NCI-H2081 (cell line): ENCODE data around the gene ALDH16A1.
"Not testable (repeated sequence)": the region's sequence is repeated elsewhere in the genome, so short reads cannot be mapped to it uniquely, and the experiment has no call there.

Experiments used
- DNase-seq, 2 experiments: peaks; one replicate each; lab custom pipeline; 2025; lab: John Stamatoyannopoulos, UW

Gene ALDH16A1

GRCh38 chr19:49465371-49465770 lies 12.3 kb downstream of the ALDH16A1 start:
- DNase-seq: no peak

GRCh38 chr19:49468199-49468598 lies 15.2 kb downstream of the ALDH16A1 start:
- no peak for DNase-seq

DNA sequence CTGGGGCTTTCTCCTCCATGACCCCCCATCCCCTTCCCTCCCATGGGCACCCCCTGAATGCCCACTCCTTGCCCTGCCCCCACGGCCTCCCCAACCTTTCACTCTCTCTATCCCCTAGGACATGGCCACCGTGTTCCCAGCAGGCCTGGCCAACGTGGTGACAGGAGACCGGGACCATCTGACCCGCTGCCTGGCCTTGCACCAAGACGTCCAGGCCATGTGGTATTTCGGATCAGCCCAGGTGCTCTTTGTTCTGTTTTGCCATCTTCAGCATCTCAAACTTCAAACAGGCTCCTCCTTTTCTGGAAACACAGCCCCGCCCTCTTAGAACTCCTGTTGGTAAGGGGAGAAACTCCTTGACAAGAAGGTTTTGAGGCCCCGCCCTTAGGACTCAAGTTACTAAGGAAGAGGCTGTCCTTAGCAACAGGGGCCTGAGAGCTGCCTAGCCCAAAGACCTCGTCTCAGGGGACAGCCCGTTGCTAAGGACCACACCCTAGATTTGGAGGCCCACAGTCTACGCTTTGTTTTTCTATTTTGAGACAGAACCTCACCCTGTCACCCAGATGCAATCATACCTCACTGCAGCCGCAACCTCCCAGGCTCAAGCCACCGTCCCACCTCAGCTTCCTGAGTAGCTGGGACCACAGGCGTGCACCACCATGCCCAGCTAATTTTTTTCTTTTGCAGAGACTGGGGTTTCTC lies 15.9 kb downstream of the ALDH16A1 start:
- DNase-seq: peak in 1 of 2 experiments; percentile 27

- DNase-seq: no peak
Measured at GRCh38 chr19:49469828-49470614, 17.0 kb downstream of the ALDH16A1 start.

DNA sequence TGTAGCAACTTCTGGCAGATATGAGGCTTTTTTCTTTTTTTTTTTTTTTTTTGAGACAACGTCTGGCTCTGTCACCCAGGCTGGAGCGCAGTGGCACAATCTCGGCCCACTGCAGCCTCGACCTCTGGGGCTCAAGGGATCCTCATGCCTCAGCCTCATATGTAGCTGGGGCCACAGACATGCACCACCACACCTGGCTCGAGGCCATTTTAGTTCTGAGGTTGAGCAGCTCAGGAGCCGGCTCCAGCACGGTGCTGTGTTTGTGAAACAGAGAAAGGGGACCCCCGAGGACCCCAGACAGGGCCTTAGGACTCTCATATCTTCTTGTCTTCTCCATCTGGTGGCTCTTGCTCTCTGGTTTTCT lies 17.6 kb downstream of the ALDH16A1 start:
- DNase-seq: no peak

DNA sequence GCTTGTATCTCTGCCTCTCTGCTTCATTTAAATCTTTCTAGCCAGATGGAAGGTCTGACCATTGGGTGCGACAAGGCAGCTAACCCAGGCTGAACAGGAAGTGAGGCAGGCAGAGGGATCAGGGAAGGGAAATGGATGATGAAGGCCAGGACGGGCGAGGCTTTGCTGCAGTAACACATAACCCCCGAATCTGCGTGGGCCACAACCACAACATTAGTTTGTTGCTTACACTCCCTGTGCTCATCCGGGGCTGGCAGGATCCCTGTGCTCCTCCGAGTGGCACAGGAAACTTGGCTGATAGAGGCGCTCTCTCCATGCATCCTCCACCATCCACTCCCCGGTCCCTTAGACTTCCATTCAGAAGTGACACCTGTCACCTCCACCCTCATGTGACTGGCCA lies 19.9 kb downstream of the ALDH16A1 start:
- DNase-seq: no peak

DNA sequence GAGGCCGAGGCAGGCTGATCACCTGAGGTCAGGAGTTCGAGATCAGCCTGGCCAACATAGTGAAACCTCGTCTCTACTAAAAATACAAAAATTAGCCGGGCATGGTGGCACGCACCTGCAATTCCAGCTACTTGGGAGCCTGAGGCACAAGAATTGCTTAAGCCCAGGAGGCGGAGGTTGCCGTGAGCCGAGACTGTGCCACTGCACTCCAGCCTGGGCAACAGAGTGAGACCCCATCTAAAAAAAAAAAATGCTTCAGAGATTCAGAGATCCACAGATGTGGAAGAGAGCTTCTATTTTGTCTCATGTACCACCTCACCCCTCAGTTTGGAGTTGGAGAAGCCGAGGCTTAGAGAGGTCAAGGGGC lies 20.5 kb downstream of the ALDH16A1 start:
- DNase-seq: not testable (repeated sequence)

- DNase-seq: peak; percentile 55 to 67
Measured at GRCh38 chr19:49473868-49474541, 21.0 kb downstream of the ALDH16A1 start, which contains the start of gene FLT3LG. Gene FLT3LG, plus strand, starts transcription at chr19:49474215. Its CDS starts 425 bp downstream, at chr19:49474640.

- DNase-seq: no peak
Measured at GRCh38 chr19:49474542-49474924, 21.5 kb downstream of the ALDH16A1 start.

- no peak for DNase-seq
Measured at GRCh38 chr19:49475191-49475917, 22.3 kb downstream of the ALDH16A1 start.

DNA sequence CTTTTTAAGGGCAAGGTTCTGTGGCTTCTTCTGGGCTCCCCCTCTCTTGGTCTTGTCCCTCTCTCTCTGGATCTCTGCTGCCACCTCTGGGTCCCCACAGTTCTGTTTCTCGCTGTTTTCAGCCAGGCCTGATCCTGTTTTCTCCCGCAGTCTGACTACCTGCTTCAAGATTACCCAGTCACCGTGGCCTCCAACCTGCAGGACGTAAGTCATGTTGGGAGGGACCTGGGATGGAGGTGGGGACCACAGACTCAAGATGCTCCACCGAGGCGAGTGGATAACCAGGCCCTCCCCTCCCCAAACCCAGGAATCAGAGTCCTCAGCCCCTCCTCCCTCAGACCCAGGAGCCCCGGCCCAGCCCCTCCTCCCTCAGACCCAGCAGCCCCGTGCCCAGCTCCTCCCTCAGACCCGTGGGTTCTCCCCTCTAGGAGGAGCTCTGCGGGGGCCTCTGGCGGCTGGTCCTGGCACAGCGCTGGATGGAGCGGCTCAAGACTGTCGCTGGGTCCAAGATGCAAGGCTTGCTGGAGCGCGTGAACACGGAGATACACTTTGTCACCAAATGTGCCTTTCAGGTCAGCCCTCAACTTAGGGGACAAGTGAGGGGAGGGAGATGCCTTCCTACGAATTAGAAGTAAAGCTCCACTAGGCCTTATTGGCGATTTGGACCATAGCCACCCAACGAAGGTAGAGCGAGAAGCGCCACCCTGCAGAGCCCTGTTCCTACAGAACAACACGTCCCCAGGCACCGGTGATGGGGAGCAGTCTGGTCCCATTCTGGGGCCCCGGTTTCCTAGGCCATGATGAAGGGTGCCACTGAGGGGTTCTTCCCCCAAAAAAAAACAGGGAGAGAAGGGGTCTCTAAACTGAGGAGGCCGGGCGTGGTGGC lies 23.2 kb downstream of the ALDH16A1 start:
- DNase-seq: no peak

GRCh38 chr19:49479975-49480628 lies 27.1 kb downstream of the ALDH16A1 start:
- no peak for DNase-seq

- DNase-seq: no peak
Measured at GRCh38 chr19:49481020-49481683, 28.1 kb downstream of the ALDH16A1 start.

- DNase-seq: no peak
Measured at GRCh38 chr19:49486232-49486631, 33.2 kb downstream of the ALDH16A1 start.

DNA sequence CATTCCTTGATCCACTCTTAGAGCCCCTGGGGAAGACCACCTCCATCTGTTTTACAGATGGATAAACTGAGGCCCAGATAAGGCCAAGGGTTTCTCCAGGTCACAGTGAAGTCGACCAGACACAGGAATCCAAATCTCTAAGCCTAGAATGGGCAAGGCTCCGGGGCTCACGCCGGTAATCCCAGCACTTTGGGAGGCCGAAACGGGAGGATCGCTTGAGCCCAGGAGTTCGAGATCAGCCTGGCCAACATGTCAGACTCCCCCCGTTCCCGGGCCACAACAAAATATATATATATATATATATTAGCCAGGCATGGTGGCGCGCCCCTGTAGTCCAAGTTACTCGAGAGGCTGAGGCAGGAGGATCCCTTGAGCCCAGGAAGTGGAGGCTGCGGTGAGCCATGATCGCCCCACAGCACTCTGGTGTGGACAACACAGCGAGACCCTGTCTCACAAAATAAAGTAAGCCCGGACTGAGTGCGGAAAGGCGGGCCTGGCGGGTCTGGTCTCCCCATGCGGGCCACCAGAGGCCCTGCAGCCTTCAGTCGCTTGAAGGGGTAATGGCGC lies 33.8 kb downstream of the ALDH16A1 start:
- DNase-seq: no peak

- DNase-seq: peak; percentile 98 to 99
Measured at GRCh38 chr19:49487277-49488045, 34.4 kb downstream of the ALDH16A1 start, which contains the start of gene RPL13A. Gene RPL13A, plus strand, starts transcription at chr19:49487608. Its CDS starts 22 bp downstream, at chr19:49487630.

GRCh38 chr19:49488046-49488862 lies 35.2 kb downstream of the ALDH16A1 start:
- DNase-seq: no peak
